GM18951 (cell line): ENCODE measurements around the gene MSH3.
"Not testable (repeated sequence)": the region's sequence is repeated elsewhere in the genome, so short reads cannot be mapped to it uniquely, and the experiment has no call there.

Experiments
- POLR2A ChIP-seq: IDR thresholded peaks from 4 replicates; pipeline ENCODE4 v1.6.1; 2011; ENCODE audit warnings: mild to moderate bottlenecking; ENCODE audit not compliant: insufficient read length, insufficient read depth; ENCODE audit errors: extremely low read depth
- in situ Hi-C: fragments of 300-500 bp; cut with MboI; formaldehyde crosslinking; loops from one replicate; pipeline ENCODE4 v1.12.0; 2022; ENCODE audit warnings: low sequenced_read_pairs, mixed read lengths, inconsistent platforms; ENCODE audit not compliant: unreplicated experiment

The MSH3 gene

GRCh38 chr5:80822640-80823039 lies 168.2 kb downstream of the MSH3 start:
- in situ Hi-C loops, result no loop called here
- no peak for TF ChIP-seq POLR2A

DNA sequence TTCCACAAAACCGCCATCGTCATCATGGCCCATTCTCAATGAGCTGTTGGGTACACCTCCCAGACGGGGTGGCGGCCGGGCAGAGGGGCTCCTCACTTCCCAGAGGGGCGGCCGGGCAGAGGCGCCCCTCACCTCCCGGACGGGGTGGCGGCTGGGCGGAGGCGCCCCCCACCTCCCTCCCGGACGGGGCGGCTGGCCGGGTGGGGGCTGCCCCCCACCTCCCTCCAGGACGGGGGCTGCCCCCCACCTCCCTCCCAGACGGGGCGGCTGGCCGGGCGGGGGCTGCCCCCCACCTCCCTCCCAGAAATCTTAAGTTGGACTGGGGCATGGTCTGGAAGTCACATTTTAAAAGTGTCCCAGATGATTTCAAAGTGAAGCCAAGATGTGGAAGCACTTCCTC lies 169.7 kb downstream of the MSH3 start:
- in situ Hi-C loops, result not testable (repeated sequence)

GRCh38 chr5:80825786-80826460 lies 171.5 kb downstream of the MSH3 start:
- TF ChIP-seq POLR2A, result no peak

GRCh38 chr5:80834710-80835109 lies 180.3 kb downstream of the MSH3 start:
- no peak for TF ChIP-seq POLR2A
- in situ Hi-C loops, result no loop called here

More at GRCh38 chr5:80825786-80826460, 171.5 kb downstream of the MSH3 start:
- in situ Hi-C loops, result no loop called here

- TF ChIP-seq POLR2A, result no peak
- in situ Hi-C loops, result no loop called here
These were observed 180.7 kb downstream of the MSH3 start for GRCh38 chr5:80835128-80835527.

DNA sequence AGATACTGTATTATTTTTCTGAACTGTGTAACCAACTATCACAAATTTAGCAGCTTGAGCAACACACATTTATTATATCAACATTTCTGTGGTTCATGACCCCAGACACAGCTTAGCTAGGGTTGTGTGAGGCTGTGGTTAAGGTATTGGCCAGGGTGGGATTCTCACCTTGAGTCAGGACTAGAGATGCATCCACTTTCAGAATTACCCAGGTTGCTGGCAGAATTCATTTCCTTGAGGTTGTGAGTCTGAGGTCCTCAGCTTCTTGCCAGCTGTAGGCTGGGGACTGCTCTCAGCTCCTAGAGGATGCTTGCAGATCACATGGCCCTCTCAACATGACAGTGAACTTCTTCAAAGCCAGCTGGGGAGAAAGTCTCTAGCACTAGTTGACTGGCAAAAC lies 183.2 kb downstream of the MSH3 start:
- in situ Hi-C loops, result no loop called here
- TF ChIP-seq POLR2A, result no peak

- in situ Hi-C loops, result not testable (repeated sequence)
These were observed 186.8 kb downstream of the MSH3 start for GRCh38 chr5:80841026-80841797.

- in situ Hi-C loops, result not testable (repeated sequence)
These were observed 192.0 kb downstream of the MSH3 start for GRCh38 chr5:80846422-80846821.

- in situ Hi-C loops, result not testable (repeated sequence)
These were observed 195.7 kb downstream of the MSH3 start for GRCh38 chr5:80850168-80850567.

DNA sequence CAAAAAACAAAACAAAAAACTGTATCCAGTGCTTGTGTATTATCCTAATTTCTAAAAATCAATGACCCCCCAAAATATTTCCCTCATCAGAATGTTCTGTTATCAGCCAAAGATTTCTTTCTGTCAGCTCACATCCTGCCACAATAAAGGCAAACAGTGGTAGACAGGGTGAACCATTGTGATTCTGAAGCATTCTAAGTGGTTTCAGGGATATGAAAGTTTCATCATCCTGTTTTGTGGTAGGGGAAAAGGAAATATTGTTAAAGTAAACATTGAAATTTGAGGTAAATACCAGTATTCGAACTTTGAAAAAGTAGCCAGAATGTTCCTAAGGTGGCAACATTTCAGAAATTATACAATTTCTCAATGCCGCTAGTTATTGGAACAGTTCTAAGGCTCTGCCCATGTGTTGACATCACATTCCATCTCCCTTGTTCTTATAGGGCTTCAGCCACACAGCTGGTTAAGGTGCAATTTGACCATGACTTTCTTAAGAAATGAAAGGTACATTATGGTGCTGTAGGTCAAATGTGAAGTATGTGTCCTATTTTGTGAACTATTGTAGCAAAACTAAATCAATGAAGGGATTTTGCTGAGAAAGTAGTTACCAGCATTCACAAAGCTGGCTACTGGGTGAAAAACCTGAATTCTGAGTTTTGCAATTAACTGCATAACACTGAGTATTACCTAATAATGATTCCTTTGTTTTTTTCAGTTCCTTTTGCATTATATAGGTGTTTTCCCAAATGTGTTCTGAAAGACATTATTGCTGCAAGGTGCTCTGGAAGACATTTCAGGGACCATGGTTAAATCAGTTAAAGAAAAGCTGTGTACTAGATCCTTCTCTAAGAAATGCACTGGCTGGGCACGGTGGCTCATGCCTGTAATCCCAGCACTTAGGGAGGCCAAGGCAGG lies 198.1 kb downstream of the MSH3 start:
- TF ChIP-seq POLR2A, result no peak
- in situ Hi-C loops, result no loop called here

DNA sequence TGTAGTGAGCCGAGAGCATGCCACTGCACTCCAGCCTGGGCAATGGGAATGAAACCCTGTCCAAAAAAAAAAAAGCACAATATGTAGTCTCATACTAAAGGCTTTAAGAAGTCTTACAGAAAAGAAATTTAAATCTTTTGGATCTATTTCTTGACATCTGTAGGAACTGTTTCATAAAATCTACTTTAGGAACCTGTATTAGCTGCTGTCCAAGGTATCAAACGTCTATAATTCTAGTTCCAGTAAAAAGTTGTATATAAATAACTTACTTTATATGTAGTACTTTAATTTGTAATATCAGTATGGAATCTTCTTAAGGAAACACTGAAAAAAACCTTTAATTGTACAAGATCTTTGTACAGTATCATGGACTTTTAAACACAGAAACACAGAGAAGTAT lies 199.0 kb downstream of the MSH3 start:
- TF ChIP-seq POLR2A, result no peak
- in situ Hi-C loops, result no loop called here

GRCh38 chr5:80854583-80854982 lies 200.1 kb downstream of the MSH3 start:
- in situ Hi-C loops, result no loop called here
- no peak for TF ChIP-seq POLR2A

DNA sequence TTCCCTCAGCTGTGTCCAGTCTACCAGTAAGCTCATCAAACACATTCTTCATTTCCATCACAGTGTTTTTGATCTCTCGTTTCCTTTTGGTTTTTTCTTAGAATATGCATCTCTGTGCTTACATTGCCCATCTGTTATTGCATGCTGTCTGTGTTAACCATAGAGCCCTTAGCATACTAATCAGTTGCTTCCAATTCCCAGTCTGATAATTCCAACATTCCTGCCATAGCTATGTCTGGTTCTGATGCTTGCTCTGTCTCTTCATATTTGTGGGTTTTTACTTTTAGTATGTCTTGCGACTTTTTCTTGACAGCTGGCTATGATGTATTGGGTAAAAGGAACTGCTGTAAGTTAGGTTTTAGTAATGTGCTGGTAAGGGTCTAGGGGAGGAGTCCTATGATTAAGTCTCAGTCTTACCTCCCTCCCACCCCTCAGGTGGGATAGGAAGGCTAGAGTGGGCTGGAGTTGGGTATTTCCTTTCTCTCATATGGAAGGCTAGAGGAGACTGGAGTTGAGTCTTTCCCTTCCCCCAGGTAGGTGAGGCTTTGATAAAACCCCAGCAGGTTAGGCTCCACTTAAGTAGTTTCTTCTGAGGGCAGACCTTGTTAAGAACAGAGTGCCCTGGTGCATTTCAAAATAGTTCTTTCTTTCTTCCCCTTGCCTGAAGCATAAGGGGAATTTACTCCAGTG lies 206.6 kb downstream of the MSH3 start:
- no peak for TF ChIP-seq POLR2A
- in situ Hi-C loops, result no loop called here
